GM12878 (cell line): ENCODE measurements around the gene YPEL4. TPM values are rescaled to one million over a fixed set of nuclear protein-coding genes. Genes with fewer than 3 reads are reported as not detected.
A peak's percentile ranks its signal among the peaks of the same experiment; 100 is the strongest.

Experiments
- ATF7 ChIP-seq: fragments of 450-650 bp; IDR thresholded peaks from 2 replicates; pipeline ENCODE4 v1.6.1; 2016; ENCODE audit warnings: low read depth, mild to moderate bottlenecking
- DPF2 ChIP-seq: fragments of 450-650 bp; IDR thresholded peaks from 2 replicates; pipeline ENCODE4 v1.6.1; 2017; ENCODE audit warnings: mild to moderate bottlenecking
- KDM1A ChIP-seq: fragments of 200-600 bp; sonication (generic); IDR thresholded peaks from 2 replicates; pipeline ENCODE4 v1.6.1; 2016; ENCODE audit warnings: borderline replicate concordance
- MYC ChIP-seq: IDR thresholded peaks from 2 replicates; pipeline ENCODE4 v1.6.1; 2011; ENCODE audit warnings: mild to moderate bottlenecking, low read length, moderate library complexity, inconsistent platforms; ENCODE audit not compliant: insufficient read depth, insufficient replicate concordance, insufficient read length, severe bottlenecking
- NFYB ChIP-seq: IDR thresholded peaks from 2 replicates; pipeline ENCODE4 v1.6.1; 2011; ENCODE audit warnings: low read depth, mild to moderate bottlenecking, low read length, improper control_type of control experiment, moderate library complexity; ENCODE audit not compliant: insufficient read depth
- PAX8 ChIP-seq: fragments of 450-650 bp; IDR thresholded peaks from 2 replicates; pipeline ENCODE4 v1.6.1; 2017; ENCODE audit warnings: mild to moderate bottlenecking, moderate library complexity
- RAD51 ChIP-seq: fragments of 450-650 bp; IDR thresholded peaks from 2 replicates; pipeline ENCODE4 v1.6.1; 2016; ENCODE audit warnings: moderate library complexity, mild to moderate bottlenecking, inconsistent platforms
- RB1 ChIP-seq: fragments of 450-650 bp; formaldehyde crosslinking; IDR thresholded peaks from 2 replicates; pipeline ENCODE4 v1.6.1; 2017; ENCODE audit warnings: mild to moderate bottlenecking, borderline replicate concordance
- SP1 ChIP-seq: IDR thresholded peaks from one replicate; pipeline ENCODE4 v1.6.1; 2011; ENCODE audit warnings: low read depth, low read length
- STAT1 ChIP-seq: fragments of 450-650 bp; conservative IDR thresholded peaks from 2 replicates; pipeline ENCODE4 v1.6.1; 2014; ENCODE audit warnings: antibody characterized with exemption, mild to moderate bottlenecking
- YBX1 ChIP-seq: fragments of 450-650 bp; IDR thresholded peaks from 2 replicates; pipeline ENCODE4 v1.6.1; 2016; ENCODE audit warnings: antibody characterized with exemption
- polyA plus RNA-seq, 11 experiments: library from polyadenylated mRNA; depleted of rRNA in 4 of 11; unstranded in 6 of 11; stranded (reverse) in 5 of 11; fragments of >200 nt; fragmentation: Nextera tagmentation in 4 of 11; fragmentation: Illumina TruSeq in 1 of 11; extraction: Ambion mirVana in 4 of 11; extraction: Trizol in 1 of 11; gene quantifications; 1 replicate in 1 of 11; 2 replicates in 10 of 11; pipeline versions ENCODE4 v1.2.1 to v1.2.3, GENCODE V29; 2011 to 2016; ENCODE audit warnings: inconsistent platforms in 2 of 11, missing spikeins in 2 of 11, low read depth in 1 of 11
- total RNA-seq, 4 experiments: library from RNA; depleted of rRNA in 3 of 4; stranded (reverse); fragments of >200 nt in 3 of 4; fragmentation: Illumina TruSeq in 1 of 4; extraction: Trizol in 1 of 4; gene quantifications; 2 replicates each; pipeline versions ENCODE4 v1.2.1 to v1.2.3, GENCODE V29; 2013 to 2021
- TF ChIP-seq, protein P1 (sequence below): fragments of 450-650 bp; formaldehyde crosslinking; IDR thresholded peaks from 2 replicates; pipeline ENCODE4 v1.4.0; 2022; ENCODE audit warnings: mild to moderate bottlenecking, moderate library complexity
- TF ChIP-seq, protein P2 (sequence below): fragments of 450-650 bp; IDR thresholded peaks from 2 replicates; pipeline ENCODE4 v1.6.1; 2018; ENCODE audit warnings: mild to moderate bottlenecking, low read depth, moderate library complexity; ENCODE audit not compliant: partially characterized antibody
- TF ChIP-seq, protein P3 (sequence below): IDR thresholded peaks from 2 replicates; pipeline ENCODE4 v1.6.1; 2012; ENCODE audit warnings: mild to moderate bottlenecking, low read depth, low read length
- TF ChIP-seq, protein P4 (sequence below): fragments of 450-650 bp; IDR thresholded peaks from 2 replicates; pipeline ENCODE4 v1.6.1; 2017; ENCODE audit warnings: antibody characterized with exemption, mild to moderate bottlenecking, moderate library complexity
- TF ChIP-seq, protein P5 (sequence below): IDR thresholded peaks from 2 replicates; pipeline ENCODE4 v1.6.1; 2011; ENCODE audit warnings: low read depth, mild to moderate bottlenecking, low read length, moderate library complexity, borderline replicate concordance; ENCODE audit errors: extremely low read depth

Gene YPEL4
- total and polyA plus RNA-seq, 10 of the 15 experiments (the other 5 are each of a cell fraction or from before 2014, with no cell fraction given) = 0.07 to 0.50 (median 0.13) TPM; not detected in 5

DNA sequence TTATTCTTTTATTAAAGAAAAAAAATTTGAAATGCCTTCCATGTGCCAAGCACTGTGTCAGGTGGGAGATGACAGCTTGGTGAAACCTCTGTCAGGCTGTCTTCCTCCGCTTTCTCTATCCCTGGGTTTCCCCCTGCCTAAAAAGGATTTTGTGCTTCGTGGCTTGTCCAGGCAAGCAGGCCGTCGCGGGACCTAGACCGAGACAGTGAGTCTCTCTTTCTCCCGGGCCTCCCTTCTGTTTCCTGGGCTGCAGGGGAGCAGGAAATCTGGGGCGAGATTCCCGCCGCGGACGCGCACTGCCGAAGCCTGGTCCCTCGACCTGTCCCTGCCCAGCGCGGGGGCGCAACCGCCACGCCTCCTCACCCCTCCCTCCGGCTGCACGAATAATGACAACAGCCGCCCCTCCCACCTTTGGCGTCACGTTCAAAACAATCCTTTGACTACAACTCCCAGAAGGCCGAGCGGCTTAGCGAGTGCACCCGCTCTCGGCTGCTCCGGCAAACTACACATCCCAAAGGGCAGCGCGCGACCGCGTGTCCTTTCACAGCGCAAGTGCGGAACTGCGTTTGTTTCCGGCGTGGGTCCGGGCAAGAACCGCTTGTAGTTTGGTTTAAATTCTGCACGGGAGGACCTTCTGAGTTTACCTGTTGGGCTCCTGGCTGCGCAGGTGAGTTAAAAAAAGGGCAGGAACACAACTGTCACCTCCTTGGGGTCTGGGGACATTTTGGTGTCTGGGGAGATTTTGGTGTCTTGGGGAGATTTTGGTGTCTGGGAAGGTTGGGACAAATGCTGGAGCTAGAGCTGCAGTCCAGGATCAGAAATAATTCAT lies 7.7 kb upstream of the YPEL4 start, which contains the start of gene CLP1 (continued):
- TF ChIP-seq, protein P1, sequence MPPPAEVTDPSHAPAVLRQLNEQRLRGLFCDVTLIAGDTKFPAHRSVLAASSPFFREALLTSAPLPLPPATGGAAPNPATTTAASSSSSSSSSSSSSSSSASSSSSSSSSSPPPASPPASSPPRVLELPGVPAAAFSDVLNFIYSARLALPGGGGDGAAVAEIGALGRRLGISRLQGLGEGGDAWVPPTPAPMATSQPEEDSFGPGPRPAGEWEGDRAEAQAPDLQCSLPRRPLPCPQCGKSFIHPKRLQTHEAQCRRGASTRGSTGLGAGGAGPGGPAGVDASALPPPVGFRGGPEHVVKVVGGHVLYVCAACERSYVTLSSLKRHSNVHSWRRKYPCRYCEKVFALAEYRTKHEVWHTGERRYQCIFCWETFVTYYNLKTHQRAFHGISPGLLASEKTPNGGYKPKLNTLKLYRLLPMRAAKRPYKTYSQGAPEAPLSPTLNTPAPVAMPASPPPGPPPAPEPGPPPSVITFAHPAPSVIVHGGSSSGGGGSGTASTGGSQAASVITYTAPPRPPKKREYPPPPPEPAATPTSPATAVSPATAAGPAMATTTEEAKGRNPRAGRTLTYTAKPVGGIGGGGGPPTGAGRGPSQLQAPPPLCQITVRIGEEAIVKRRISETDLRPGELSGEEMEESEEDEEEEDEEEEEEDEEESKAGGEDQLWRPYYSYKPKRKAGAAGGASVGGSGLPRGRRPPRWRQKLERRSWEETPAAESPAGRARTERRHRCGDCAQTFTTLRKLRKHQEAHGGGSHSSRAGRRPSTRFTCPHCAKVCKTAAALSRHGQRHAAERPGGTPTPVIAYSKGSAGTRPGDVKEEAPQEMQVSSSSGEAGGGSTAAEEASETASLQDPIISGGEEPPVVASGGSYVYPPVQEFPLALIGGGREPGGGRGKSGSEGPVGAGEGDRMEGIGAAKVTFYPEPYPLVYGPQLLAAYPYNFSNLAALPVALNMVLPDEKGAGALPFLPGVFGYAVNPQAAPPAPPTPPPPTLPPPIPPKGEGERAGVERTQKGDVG (CRISPR knock-in tag) = no peak
- TF ChIP-seq, protein P2, sequence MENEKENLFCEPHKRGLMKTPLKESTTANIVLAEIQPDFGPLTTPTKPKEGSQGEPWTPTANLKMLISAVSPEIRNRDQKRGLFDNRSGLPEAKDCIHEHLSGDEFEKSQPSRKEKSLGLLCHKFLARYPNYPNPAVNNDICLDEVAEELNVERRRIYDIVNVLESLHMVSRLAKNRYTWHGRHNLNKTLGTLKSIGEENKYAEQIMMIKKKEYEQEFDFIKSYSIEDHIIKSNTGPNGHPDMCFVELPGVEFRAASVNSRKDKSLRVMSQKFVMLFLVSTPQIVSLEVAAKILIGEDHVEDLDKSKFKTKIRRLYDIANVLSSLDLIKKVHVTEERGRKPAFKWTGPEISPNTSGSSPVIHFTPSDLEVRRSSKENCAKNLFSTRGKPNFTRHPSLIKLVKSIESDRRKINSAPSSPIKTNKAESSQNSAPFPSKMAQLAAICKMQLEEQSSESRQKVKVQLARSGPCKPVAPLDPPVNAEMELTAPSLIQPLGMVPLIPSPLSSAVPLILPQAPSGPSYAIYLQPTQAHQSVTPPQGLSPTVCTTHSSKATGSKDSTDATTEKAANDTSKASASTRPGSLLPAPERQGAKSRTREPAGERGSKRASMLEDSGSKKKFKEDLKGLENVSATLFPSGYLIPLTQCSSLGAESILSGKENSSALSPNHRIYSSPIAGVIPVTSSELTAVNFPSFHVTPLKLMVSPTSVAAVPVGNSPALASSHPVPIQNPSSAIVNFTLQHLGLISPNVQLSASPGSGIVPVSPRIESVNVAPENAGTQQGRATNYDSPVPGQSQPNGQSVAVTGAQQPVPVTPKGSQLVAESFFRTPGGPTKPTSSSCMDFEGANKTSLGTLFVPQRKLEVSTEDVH = no peak
- no peak for TF ChIP-seq PAX8
- TF ChIP-seq RB1 = peak; percentile 69; the same call in 1 of the 2 replicates
- TF ChIP-seq, protein P3, sequence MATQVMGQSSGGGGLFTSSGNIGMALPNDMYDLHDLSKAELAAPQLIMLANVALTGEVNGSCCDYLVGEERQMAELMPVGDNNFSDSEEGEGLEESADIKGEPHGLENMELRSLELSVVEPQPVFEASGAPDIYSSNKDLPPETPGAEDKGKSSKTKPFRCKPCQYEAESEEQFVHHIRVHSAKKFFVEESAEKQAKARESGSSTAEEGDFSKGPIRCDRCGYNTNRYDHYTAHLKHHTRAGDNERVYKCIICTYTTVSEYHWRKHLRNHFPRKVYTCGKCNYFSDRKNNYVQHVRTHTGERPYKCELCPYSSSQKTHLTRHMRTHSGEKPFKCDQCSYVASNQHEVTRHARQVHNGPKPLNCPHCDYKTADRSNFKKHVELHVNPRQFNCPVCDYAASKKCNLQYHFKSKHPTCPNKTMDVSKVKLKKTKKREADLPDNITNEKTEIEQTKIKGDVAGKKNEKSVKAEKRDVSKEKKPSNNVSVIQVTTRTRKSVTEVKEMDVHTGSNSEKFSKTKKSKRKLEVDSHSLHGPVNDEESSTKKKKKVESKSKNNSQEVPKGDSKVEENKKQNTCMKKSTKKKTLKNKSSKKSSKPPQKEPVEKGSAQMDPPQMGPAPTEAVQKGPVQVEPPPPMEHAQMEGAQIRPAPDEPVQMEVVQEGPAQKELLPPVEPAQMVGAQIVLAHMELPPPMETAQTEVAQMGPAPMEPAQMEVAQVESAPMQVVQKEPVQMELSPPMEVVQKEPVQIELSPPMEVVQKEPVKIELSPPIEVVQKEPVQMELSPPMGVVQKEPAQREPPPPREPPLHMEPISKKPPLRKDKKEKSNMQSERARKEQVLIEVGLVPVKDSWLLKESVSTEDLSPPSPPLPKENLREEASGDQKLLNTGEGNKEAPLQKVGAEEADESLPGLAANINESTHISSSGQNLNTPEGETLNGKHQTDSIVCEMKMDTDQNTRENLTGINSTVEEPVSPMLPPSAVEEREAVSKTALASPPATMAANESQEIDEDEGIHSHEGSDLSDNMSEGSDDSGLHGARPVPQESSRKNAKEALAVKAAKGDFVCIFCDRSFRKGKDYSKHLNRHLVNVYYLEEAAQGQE = no peak
- TF ChIP-seq DPF2 = peak; percentile 60
- no peak; the same call in 1 of the 2 replicates for TF ChIP-seq STAT1
- TF ChIP-seq, protein P4, sequence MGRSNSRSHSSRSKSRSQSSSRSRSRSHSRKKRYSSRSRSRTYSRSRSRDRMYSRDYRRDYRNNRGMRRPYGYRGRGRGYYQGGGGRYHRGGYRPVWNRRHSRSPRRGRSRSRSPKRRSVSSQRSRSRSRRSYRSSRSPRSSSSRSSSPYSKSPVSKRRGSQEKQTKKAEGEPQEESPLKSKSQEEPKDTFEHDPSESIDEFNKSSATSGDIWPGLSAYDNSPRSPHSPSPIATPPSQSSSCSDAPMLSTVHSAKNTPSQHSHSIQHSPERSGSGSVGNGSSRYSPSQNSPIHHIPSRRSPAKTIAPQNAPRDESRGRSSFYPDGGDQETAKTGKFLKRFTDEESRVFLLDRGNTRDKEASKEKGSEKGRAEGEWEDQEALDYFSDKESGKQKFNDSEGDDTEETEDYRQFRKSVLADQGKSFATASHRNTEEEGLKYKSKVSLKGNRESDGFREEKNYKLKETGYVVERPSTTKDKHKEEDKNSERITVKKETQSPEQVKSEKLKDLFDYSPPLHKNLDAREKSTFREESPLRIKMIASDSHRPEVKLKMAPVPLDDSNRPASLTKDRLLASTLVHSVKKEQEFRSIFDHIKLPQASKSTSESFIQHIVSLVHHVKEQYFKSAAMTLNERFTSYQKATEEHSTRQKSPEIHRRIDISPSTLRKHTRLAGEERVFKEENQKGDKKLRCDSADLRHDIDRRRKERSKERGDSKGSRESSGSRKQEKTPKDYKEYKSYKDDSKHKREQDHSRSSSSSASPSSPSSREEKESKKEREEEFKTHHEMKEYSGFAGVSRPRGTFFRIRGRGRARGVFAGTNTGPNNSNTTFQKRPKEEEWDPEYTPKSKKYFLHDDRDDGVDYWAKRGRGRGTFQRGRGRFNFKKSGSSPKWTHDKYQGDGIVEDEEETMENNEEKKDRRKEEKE = no peak
- TF ChIP-seq KDM1A = no peak
- TF ChIP-seq, protein P5, sequence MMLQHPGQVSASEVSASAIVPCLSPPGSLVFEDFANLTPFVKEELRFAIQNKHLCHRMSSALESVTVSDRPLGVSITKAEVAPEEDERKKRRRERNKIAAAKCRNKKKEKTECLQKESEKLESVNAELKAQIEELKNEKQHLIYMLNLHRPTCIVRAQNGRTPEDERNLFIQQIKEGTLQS = 0 out of 2 replicates have a peak, but pooled peaks have one; percentile 30
- no peak for TF ChIP-seq YBX1
- peak; percentile 76 for TF ChIP-seq ATF7
- TF ChIP-seq NFYB = no peak
- TF ChIP-seq MYC = no peak
- TF ChIP-seq RAD51 = peak; percentile 37; the same call in 1 of the 2 replicates
- peak; percentile 65 for TF ChIP-seq SP1
